Mesenchymal stem cell (in vitro differentiated cells and primary cell): ENCODE results near the gene CYP2E1.
A peak's percentile ranks its signal among the peaks of the same experiment; 100 is the strongest.
"Not testable (repeated sequence)": the region's sequence is repeated elsewhere in the genome, so short reads cannot be mapped to it uniquely, and the experiment has no call there.

ENCODE experiments used
- DNase-seq: peaks from one replicate; pipeline ENCODE4 v3.0.0-alpha.2; 2013
- H2AFZ ChIP-seq: one replicate; pipeline ENCODE4 v1.6.1; 2013; ENCODE audit warnings: low read depth, mild to moderate bottlenecking, control low read depth, inconsistent platforms, low read length, moderate library complexity
- H2AK5ac ChIP-seq: 2 replicates; pipeline ENCODE4 v1.6.1; 2013; ENCODE audit warnings: low read length, moderate library complexity, mild to moderate bottlenecking, inconsistent platforms; ENCODE audit not compliant: severe bottlenecking
- H2BK120ac ChIP-seq: one replicate; pipeline ENCODE4 v1.6.1; 2013; ENCODE audit warnings: low read depth, mild to moderate bottlenecking, inconsistent platforms, low read length, moderate library complexity
- H2BK12ac ChIP-seq, 2 experiments: one replicate each; pipeline ENCODE4 v1.6.1; 2013; ENCODE audit warnings: inconsistent platforms in 2 of 2, low read length in 2 of 2, mild to moderate bottlenecking in 2 of 2, moderate library complexity in 2 of 2, control low read depth in 1 of 2
- H2BK15ac ChIP-seq: one replicate; pipeline ENCODE4 v1.6.1; 2013; ENCODE audit warnings: mild to moderate bottlenecking, low read depth, inconsistent platforms; ENCODE audit not compliant: poor library complexity, severe bottlenecking
- H2BK5ac ChIP-seq: 2 replicates; pipeline ENCODE4 v1.6.1; 2013; ENCODE audit warnings: low read depth, mild to moderate bottlenecking, low read length, control low read depth, inconsistent platforms; ENCODE audit not compliant: poor library complexity, severe bottlenecking
- H3K14ac ChIP-seq, 2 experiments: one replicate each; pipeline ENCODE4 v1.6.1; 2013; ENCODE audit warnings: inconsistent platforms in 2 of 2, low read length in 2 of 2, control low read depth in 1 of 2, mild to moderate bottlenecking in 1 of 2, moderate library complexity in 1 of 2
- H3K18ac ChIP-seq, 2 experiments: one replicate each; pipeline ENCODE4 v1.6.1; 2013; ENCODE audit warnings: inconsistent platforms in 2 of 2, low read length in 2 of 2, control low read depth in 1 of 2, low read depth in 1 of 2, mild to moderate bottlenecking in 1 of 2
- H3K23ac ChIP-seq, 2 experiments: one replicate each; pipeline ENCODE4 v1.6.1; 2013; ENCODE audit warnings: inconsistent platforms in 2 of 2, low read length in 2 of 2, mild to moderate bottlenecking in 2 of 2, moderate library complexity in 2 of 2, control low read depth in 1 of 2
- H3K27ac ChIP-seq: 2 replicates; pipeline ENCODE4 v1.5.1; 2013; ENCODE audit warnings: mild to moderate bottlenecking, moderate library complexity, low read length, control low read depth, inconsistent platforms; ENCODE audit not compliant: poor library complexity, severe bottlenecking
- H3K27me3 ChIP-seq, 2 experiments: 2 replicates each; pipeline versions ENCODE4 v1.6.1 to v1.7.0; 2013; ENCODE audit warnings: low read length in 2 of 2, mild to moderate bottlenecking in 2 of 2, moderate library complexity in 2 of 2, control low read depth in 1 of 2, inconsistent platforms in 1 of 2; ENCODE audit not compliant: control insufficient read depth in 1 of 2, insufficient read depth in 1 of 2
- H3K36me3 ChIP-seq, 2 experiments: 2 replicates each; pipeline versions ENCODE4 v1.6.1 to v1.7.0; 2013; ENCODE audit warnings: low read length in 2 of 2, control low read depth in 1 of 2, inconsistent platforms in 1 of 2, low read depth in 1 of 2, mild to moderate bottlenecking in 1 of 2; ENCODE audit not compliant: insufficient read depth in 2 of 2, control insufficient read depth in 1 of 2
- H3K4ac ChIP-seq, 2 experiments: one replicate each; pipeline ENCODE4 v1.6.1; 2013; ENCODE audit warnings: inconsistent platforms in 2 of 2, low read length in 2 of 2, mild to moderate bottlenecking in 2 of 2, moderate library complexity in 2 of 2, control low read depth in 1 of 2, low read depth in 1 of 2
- H3K4me1 ChIP-seq: 2 replicates; pipeline ENCODE4 v1.6.1; 2013; ENCODE audit warnings: low read depth, low read length, control low read depth; ENCODE audit not compliant: control insufficient read depth, insufficient read depth
- H3K4me2 ChIP-seq: 2 replicates; pipeline ENCODE4 v1.6.1; 2013; ENCODE audit warnings: low read length, mild to moderate bottlenecking, inconsistent platforms; ENCODE audit not compliant: poor library complexity, severe bottlenecking
- H3K4me3 ChIP-seq, 2 experiments: 2 replicates each; pipeline versions ENCODE4 v1.5.1 to v1.7.0; 2013; ENCODE audit warnings: low read length in 2 of 2, mild to moderate bottlenecking in 2 of 2, control low read depth in 1 of 2, low read depth in 1 of 2; ENCODE audit not compliant: insufficient read depth in 1 of 2
- H3K79me1 ChIP-seq: replicated peaks from 2 replicates; pipeline ENCODE4 v1.6.1; 2013; ENCODE audit warnings: mild to moderate bottlenecking, control low read depth, low read length, inconsistent platforms; ENCODE audit not compliant: poor library complexity, severe bottlenecking
- H3K9ac ChIP-seq: 2 replicates; pipeline ENCODE4 v1.7.0; 2013; ENCODE audit warnings: mild to moderate bottlenecking, low read length, moderate library complexity
- H3K9me3 ChIP-seq: 2 replicates; pipeline ENCODE4 v1.7.0; 2013; ENCODE audit warnings: mild to moderate bottlenecking, low read length; ENCODE audit not compliant: control insufficient read depth
- H4K8ac ChIP-seq: one replicate; pipeline ENCODE4 v1.6.1; 2013; ENCODE audit warnings: inconsistent platforms, mild to moderate bottlenecking, low read length, moderate library complexity
- H4K91ac ChIP-seq: one replicate; pipeline ENCODE4 v1.6.1; 2013; ENCODE audit warnings: mild to moderate bottlenecking, low read length, inconsistent platforms
- WGBS: methylation state at CpG from one replicate; pipeline ENCODE4 v1.1.7; 2013; ENCODE audit warnings: mixed read lengths; 5-methylcytosine and 5-hydroxymethylcytosine counted together

The CYP2E1 gene

GRCh38 chr10:133518517-133518916, 8.6 kb upstream of the CYP2E1 start:
- not testable (repeated sequence) for H3K27ac ChIP-seq, H4K8ac ChIP-seq, H3K9me3 ChIP-seq, H3K18ac ChIP-seq, H2BK5ac ChIP-seq, H3K4me1 ChIP-seq, H4K91ac ChIP-seq, H3K4ac ChIP-seq, H2BK12ac ChIP-seq, H3K36me3 ChIP-seq, H3K79me1 ChIP-seq, H2AFZ ChIP-seq, H3K4me2 ChIP-seq, DNase-seq, H3K4me3 ChIP-seq, H2BK120ac ChIP-seq, H3K27me3 ChIP-seq, H2BK15ac ChIP-seq, H3K9ac ChIP-seq, H3K14ac ChIP-seq, H2AK5ac ChIP-seq, H3K23ac ChIP-seq
- WGBS: 81% methylated on average over 5 of the region's 5 CpGs

GRCh38 chr10:133520193-133520738, 6.9 kb upstream of the CYP2E1 start:
- no peak overlapping the region for H3K23ac ChIP-seq
- peak overlapping the region; percentile 84 for H3K9ac ChIP-seq
- H2BK5ac ChIP-seq: no peak overlapping the region
- H3K9me3 ChIP-seq: peaks cover 13% of the 10 kb centered on the region
- DNase-seq: no peak
- H2BK12ac ChIP-seq: no peak overlapping the region
- H2BK15ac ChIP-seq: no peak overlapping the region
- 68% methylated on average over 32 of the region's 33 CpGs for WGBS
- no peak overlapping the region for H2AK5ac ChIP-seq
- H3K18ac ChIP-seq: no peak overlapping the region
- no peak overlapping the region for H4K91ac ChIP-seq
- H3K4me2 ChIP-seq: no peak overlapping the region
- H3K4me1 ChIP-seq: no peaks in the 10 kb centered on the region
- no peak overlapping the region for H2AFZ ChIP-seq
- H3K36me3 ChIP-seq: no peaks in the 10 kb centered on the region
- H2BK120ac ChIP-seq: no peak overlapping the region
- peak overlapping the region in 1 of 2 experiments; percentile 80 for H3K4me3 ChIP-seq
- no peak overlapping the region for H3K14ac ChIP-seq
- H3K27me3 ChIP-seq: no peaks in the 10 kb centered on the region
- H3K79me1 ChIP-seq: no peaks in the 10 kb centered on the region
- no peak overlapping the region for H4K8ac ChIP-seq
- no peak overlapping the region for H3K27ac ChIP-seq
- no peak overlapping the region for H3K4ac ChIP-seq

- H3K4me3 ChIP-seq: no peak overlapping the region
- no peak overlapping the region for H3K14ac ChIP-seq
- H3K9me3 ChIP-seq: peaks cover 13% of the 10 kb centered on the region
- H2BK5ac ChIP-seq: no peak overlapping the region
- H2AFZ ChIP-seq: no peak overlapping the region
- H3K36me3 ChIP-seq: no peaks in the 10 kb centered on the region
- H3K79me1 ChIP-seq: no peaks in the 10 kb centered on the region
- DNase-seq: no peak
- no peak overlapping the region for H2BK12ac ChIP-seq
- no peak overlapping the region for H3K4me2 ChIP-seq
- 78% methylated on average over 9 of the region's 9 CpGs for WGBS
- H3K27ac ChIP-seq: no peak overlapping the region
- no peak overlapping the region for H3K18ac ChIP-seq
- H3K9ac ChIP-seq: no peak overlapping the region
- H3K23ac ChIP-seq: no peak overlapping the region
- H4K8ac ChIP-seq: no peak overlapping the region
- no peak overlapping the region for H3K4ac ChIP-seq
- peaks cover 2% of the 10 kb centered on the region for H3K4me1 ChIP-seq
- H3K27me3 ChIP-seq: peaks cover 0 to 20% of the 10 kb centered on the region in 2 experiments
- no peak overlapping the region for H2AK5ac ChIP-seq
- no peak overlapping the region for H2BK120ac ChIP-seq
- H2BK15ac ChIP-seq: no peak overlapping the region
- H4K91ac ChIP-seq: no peak overlapping the region
These were observed 3.4 kb upstream of the CYP2E1 start for GRCh38 chr10:133523631-133524203.

- H3K4me2 ChIP-seq: no peak overlapping the region
- peaks cover 0 to 37% of the 10 kb centered on the region in 2 experiments for H3K27me3 ChIP-seq
- 95% methylated on average over 7 of the region's 7 CpGs for WGBS
- no peak overlapping the region for H2BK12ac ChIP-seq
- no peak overlapping the region for H3K27ac ChIP-seq
- H3K18ac ChIP-seq: no peak overlapping the region
- no peak overlapping the region for H2BK15ac ChIP-seq
- no peak overlapping the region for H3K14ac ChIP-seq
- H4K91ac ChIP-seq: no peak overlapping the region
- H2BK5ac ChIP-seq: no peak overlapping the region
- DNase-seq: no peak
- no peak overlapping the region for H3K23ac ChIP-seq
- peaks cover 13% of the 10 kb centered on the region for H3K9me3 ChIP-seq
- H3K4me1 ChIP-seq: peaks cover 2% of the 10 kb centered on the region
- H4K8ac ChIP-seq: no peak overlapping the region
- no peak overlapping the region for H2AFZ ChIP-seq
- H3K36me3 ChIP-seq: no peaks in the 10 kb centered on the region
- no peak overlapping the region for H3K4ac ChIP-seq
- H2BK120ac ChIP-seq: no peak overlapping the region
- no peak overlapping the region for H3K4me3 ChIP-seq
- no peaks in the 10 kb centered on the region for H3K79me1 ChIP-seq
- H2AK5ac ChIP-seq: no peak overlapping the region
- H3K9ac ChIP-seq: no peak overlapping the region
These were observed 1.7 kb upstream of the CYP2E1 start for GRCh38 chr10:133525444-133525843.
